LNCAP (cell line): Measurements from ENCODE around the gene DNAH3.

Experiments
- TF ChIP-seq, protein P1 (sequence below): fragments of 450-650 bp; IDR thresholded peaks from 2 replicates; pipeline ENCODE4 v1.5.1; 2017; ENCODE audit warnings: mild to moderate bottlenecking

DNAH3 gene

DNA sequence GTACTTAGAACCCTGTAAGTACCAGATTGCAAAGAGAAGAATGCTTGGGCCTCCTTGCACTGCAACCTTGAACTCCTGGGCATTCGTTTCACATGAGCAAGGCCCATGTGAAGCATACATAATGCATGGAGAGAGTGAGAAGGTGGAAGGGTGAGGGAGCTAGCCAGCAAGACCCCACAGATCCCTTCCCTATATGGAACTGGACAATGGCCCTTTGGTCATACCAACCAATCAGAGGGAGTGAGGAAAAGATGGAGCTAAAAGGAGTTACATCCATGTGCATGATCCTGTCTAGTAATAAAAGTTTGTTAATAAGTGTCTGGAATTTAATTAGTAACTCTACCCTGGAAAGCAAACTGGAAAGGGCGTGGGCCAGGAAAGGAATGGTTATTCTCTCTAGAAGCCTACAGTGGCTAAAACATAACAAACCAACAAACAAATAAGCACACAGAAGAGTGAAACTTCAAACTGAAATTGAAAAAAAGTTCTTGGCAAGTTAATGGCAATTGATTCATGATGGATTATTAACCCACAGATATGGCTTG is 29.6 kb downstream of the DNAH3 start:
- TF ChIP-seq, protein P1, sequence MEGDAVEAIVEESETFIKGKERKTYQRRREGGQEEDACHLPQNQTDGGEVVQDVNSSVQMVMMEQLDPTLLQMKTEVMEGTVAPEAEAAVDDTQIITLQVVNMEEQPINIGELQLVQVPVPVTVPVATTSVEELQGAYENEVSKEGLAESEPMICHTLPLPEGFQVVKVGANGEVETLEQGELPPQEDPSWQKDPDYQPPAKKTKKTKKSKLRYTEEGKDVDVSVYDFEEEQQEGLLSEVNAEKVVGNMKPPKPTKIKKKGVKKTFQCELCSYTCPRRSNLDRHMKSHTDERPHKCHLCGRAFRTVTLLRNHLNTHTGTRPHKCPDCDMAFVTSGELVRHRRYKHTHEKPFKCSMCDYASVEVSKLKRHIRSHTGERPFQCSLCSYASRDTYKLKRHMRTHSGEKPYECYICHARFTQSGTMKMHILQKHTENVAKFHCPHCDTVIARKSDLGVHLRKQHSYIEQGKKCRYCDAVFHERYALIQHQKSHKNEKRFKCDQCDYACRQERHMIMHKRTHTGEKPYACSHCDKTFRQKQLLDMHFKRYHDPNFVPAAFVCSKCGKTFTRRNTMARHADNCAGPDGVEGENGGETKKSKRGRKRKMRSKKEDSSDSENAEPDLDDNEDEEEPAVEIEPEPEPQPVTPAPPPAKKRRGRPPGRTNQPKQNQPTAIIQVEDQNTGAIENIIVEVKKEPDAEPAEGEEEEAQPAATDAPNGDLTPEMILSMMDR, result no peak

DNA sequence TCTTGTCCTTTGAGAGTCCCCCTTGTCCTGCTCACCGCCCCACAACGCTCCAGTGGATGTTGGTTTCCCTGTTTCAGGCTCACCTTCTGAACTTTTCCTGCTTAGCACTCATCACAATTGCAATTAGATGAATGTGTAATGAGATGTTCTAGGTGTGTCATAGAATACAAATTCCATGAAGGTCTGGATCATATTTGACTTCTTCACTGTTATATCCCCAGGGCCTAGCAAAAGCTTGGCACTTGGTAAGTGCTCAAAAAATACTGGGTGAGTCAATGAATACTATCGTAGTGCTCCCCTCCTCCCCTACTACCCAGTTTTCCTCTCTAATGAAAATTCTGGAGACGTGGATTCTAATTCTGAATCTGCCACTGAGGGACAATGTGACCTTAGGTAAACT is 33.1 kb downstream of the DNAH3 start:
- TF ChIP-seq, protein P1, result no peak

DNA sequence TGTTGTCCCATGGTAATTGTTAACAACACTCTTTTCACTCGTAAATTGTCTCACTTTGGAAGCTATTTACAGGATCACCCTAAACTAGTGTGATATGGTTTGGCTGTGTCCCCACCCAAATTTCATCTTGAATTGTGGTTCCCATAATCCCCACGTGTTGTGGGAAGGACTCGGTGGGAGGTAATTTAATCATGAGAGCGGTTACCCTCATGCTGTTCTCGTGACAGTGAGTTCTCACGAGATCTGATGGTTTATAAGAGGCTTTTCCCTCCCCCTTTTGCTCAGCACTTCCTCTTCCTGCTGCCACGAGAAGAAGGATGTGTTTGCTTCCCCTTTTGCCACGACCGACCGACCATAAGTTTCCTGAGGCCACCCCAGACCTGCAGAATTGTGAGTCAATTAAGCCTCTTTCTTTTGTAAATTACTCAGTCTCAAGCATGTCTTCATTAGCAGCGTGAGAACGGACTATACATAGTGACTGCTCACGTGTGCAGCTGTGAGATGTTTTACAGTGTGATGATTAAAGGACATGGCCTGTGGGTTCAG is 34.4 kb downstream of the DNAH3 start:
- TF ChIP-seq, protein P1, result no peak

DNA sequence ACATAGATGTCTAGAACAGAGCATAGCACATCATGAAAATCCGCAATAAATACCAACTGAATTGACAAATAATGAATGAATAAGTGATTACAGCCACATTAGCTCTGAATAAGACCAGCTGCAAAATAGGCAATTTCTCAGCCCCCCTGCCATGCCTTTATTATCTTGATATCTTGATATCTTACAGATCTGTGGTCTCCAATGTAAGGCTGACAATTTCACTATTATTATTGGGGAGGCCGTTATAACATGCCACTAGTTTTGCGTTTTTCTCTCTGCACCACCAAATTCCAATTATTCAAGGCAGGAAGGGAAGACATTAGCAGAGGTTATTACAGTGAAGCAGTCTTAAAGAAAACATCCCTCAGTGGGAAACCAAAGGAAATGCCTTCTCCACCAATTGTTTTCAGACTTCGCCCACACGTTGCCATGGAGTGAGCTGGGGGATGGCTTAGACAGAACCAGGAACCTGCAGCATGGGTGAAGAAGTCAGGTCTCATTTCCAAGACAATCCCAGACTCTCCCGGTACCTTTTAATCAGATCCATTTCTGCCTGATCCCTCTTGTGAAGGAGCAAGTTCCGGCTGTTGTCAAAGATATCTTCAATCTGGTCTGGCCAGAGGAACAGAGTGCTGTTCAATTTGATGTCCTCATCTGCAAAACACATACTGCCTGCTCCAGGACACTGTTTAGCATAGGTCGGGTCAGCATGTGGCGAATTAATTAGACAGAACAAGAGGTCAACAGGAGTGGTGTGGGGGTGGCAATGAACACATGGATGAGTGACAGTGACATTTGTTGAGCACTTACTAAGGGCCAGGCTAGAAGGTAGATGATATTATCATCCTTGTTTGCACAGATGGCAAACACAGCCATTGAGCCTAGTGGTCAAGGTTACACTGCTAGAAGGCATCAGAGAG is 46.4 kb downstream of the DNAH3 start:
- TF ChIP-seq, protein P1, result no peak

DNA sequence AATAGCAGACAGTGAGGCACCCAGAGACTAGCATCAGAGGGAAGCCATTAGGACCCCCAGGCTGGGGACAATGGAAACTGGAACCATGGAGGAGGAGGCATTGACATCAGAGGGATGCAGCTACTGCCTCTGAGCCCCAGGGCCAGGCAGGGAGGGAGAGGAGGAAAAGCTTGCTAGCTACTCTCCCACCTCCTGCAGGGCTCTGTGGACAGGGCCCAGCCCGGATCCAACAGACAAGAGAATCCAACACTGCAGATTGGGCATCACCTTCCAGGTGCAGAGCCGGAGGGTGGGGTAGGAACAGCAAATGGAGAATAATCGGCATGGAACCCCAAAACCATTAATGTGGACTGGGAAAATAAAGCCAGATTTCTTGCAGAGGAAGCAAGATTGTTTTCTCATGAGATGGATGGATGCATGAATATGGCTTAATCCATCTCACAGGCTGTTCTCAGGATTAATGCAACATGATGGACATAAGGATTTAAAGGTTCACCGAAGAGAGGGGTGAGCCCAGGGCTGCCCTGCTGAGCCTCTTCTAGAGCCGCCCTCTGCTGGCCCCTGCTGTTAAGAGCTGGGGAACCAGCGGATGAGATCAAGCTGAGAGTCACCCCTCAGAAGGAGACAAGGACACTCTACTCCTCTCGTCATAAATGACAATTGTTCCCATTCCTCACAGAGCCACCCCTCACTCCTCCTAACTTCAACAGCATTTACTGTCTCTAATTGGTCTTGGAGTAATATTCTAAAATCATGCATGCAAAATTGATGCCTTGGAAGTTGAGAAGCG is 48.8 kb downstream of the DNAH3 start:
- TF ChIP-seq, protein P1, result peak; percentile 38

DNA sequence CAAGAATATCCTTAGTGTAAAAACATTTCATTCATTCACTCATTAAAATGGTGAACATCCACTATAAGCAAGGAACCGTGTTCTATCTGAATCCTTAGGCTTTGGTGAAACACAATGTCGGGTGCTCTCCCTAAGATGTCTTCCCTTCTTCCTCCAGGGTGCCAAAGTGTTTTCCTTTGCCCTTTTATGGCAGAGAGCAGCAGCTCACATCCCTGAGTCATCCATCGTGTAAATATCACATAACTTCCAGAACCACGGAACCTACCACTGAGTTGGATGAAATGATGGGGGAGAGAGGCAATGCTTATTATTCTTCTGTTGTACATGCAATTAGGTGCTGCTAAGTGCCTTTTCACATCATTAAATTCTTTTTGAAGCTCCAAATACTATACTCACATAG is 50.2 kb downstream of the DNAH3 start:
- TF ChIP-seq, protein P1, result no peak

DNA sequence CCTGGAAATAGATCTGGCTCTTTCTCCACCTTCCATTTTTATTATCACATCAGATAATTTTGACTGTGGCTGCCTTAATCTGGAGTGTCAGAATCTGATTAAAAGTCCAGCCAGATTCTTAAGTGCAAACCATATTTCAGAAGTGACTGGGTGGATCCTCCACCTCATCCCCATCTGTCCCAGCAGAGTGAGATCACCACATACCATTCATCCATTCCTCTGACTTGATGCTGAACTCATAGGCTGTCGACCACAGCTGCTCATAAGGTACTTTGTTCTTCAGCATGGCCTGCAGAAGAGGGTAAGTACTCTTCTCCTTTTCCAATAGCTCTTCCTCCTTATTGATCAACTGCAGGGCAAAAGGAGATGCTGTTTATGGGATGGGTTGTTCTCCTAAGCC is 53.5 kb downstream of the DNAH3 start:
- TF ChIP-seq, protein P1, result no peak
